Spleen (tissue), 11 donors: ENCODE measurements around the gene MLYCD. TPM values are rescaled to one million over a fixed set of nuclear protein-coding genes. Genes with fewer than 3 reads are reported as not detected.

ENCODE experiments used
- DNase-seq: peaks from one replicate; pipeline ENCODE4 v3.0.0-alpha.2; 2020
- H3K27ac ChIP-seq, 8 donors: fragments of 200-600 bp; sonication (generic) in 7 of 8; 1 replicate in 4 of 8; 2 replicates in 4 of 8; pipeline versions ENCODE4 v1.5.0 to v1.8.0; 2016 to 2021; ENCODE audit warnings: inconsistent platforms in 4 of 8, mild to moderate bottlenecking in 4 of 8, moderate library complexity in 1 of 8
- H3K27me3 ChIP-seq, 7 donors: fragments of 200-600 bp; sonication (generic) in 6 of 7; replicated peaks in 1 of 7; 1 replicate in 4 of 7; 2 replicates in 3 of 7; pipeline versions ENCODE4 v1.5.0 to v1.8.0; 2016 to 2021; ENCODE audit warnings: inconsistent platforms in 3 of 7, mild to moderate bottlenecking in 1 of 7
- H3K36me3 ChIP-seq, 6 donors: fragments of 200-600 bp; sonication (generic) in 5 of 6; 1 replicate in 4 of 6; 2 replicates in 2 of 6; pipeline versions ENCODE4 v1.5.0 to v1.8.0; 2016 to 2021; ENCODE audit warnings: inconsistent platforms in 2 of 6
- H3K4me1 ChIP-seq, 6 donors: fragments of 200-600 bp; sonication (generic) in 5 of 6; 1 replicate in 3 of 6; 2 replicates in 3 of 6; pipeline versions ENCODE4 v1.5.0 to v1.8.0; 2016 to 2021; ENCODE audit warnings: inconsistent platforms in 3 of 6
- H3K4me3 ChIP-seq, 8 donors: fragments of 200-600 bp; sonication (generic) in 7 of 8; 1 replicate in 4 of 8; 2 replicates in 4 of 8; pipeline versions ENCODE4 v1.5.0 to v1.8.0; 2016 to 2021; ENCODE audit warnings: inconsistent platforms in 4 of 8, mild to moderate bottlenecking in 4 of 8, moderate library complexity in 2 of 8
- H3K9me3 ChIP-seq, 8 donors: fragments of 200-600 bp; sonication (generic) in 7 of 8; 1 replicate in 4 of 8; 2 replicates in 4 of 8; pipeline versions ENCODE4 v1.5.0 to v1.8.0; 2016 to 2021; ENCODE audit warnings: inconsistent platforms in 4 of 8
- CTCF ChIP-seq, 11 experiments: fragments of 200-600 bp in 7 of 11; fragments of 450-650 bp in 4 of 11; sonication (generic) in 4 of 11; IDR thresholded peaks in 8 of 11; conservative IDR thresholded peaks in 3 of 11; 1 replicate in 7 of 11; 2 replicates in 4 of 11; pipeline versions ENCODE4 v1.4.0 to v1.8.0; 2016 to 2021; ENCODE audit warnings: antibody characterized with exemption in 11 of 11, inconsistent platforms in 4 of 11, mild to moderate bottlenecking in 1 of 11
- POLR2A ChIP-seq, 3 donors: fragments of 450-650 bp; IDR thresholded peaks; one replicate each; pipeline ENCODE4 v1.5.1; 2017; ENCODE audit warnings: antibody characterized with exemption in 3 of 3, mild to moderate bottlenecking in 1 of 3
- POLR2AphosphoS5 ChIP-seq, 3 donors: sonication (generic); formaldehyde crosslinking; IDR thresholded peaks; one replicate each; pipeline ENCODE4 v1.5.1; 2017; ENCODE audit warnings: antibody characterized with exemption in 3 of 3
- WGBS, 5 donors: extraction: QIAGEN DNeasy Blood & Tissue Kit in 3 of 5; methylation state at CpG; one replicate each; pipeline versions ENCODE4 v1.1.5 to v1.1.7; 2013 to 2018; 5-methylcytosine and 5-hydroxymethylcytosine counted together
- intact Hi-C: fragments of 100-400 bp; cut with DNase I; formaldehyde crosslinking; loops from one replicate; pipeline ENCODE4 v1.15.0; 2023; ENCODE audit warnings: low total_unique reads
- polyA plus RNA-seq, 3 donors: library from polyadenylated mRNA; stranded (reverse); fragments of 200-250 nt; gene quantifications; one replicate each; pipeline ENCODE4 v1.2.1, GENCODE V29; 2013
- total RNA-seq, 7 donors: library from RNA; depleted of rRNA in 3 of 7; stranded (reverse); fragments of >200 nt in 3 of 7; fragmentation: NEBNext Ultra II Directional in 4 of 7; extraction: Animal tissue kit (Norgen Biotek cat#: 25700) in 4 of 7; gene quantifications; one replicate each; pipeline versions ENCODE4 v1.1.0 to v1.2.1, GENCODE V29; 2016 to 2021
- donor health status: healthy with polysubstance abuse.
- donor health status: DM: no; HTN: no; CAD: no; lungs with moderate emphysema.
- donor health status: DM: no; HTN: no; CAD: no.
- donor health status: Bipolar disorder and iron deficiency.
- donor health status: healthy.
- donor health status: DM: no; HTN: no; CAD: no.
- donor health status: DM: yes; HTN: yes; CAD: no.

The MLYCD gene
- total and polyA plus RNA-seq, 10 donors: 2.0 to 14.3 (median 9.9) TPM

- whole genome bisulfite sequencing, 5 donors: 70 to 81% (median 79%) methylated on average over 16 to 17 of the region's 17 CpGs
These were observed 31.1 kb downstream of the MLYCD start for GRCh38 chr16:83929811-83930555.

GRCh38 chr16:83930730-83931500, 32.0 kb downstream of the MLYCD start:
- Histone ChIP-seq H3K27ac (peak overlapping the region in 1 of 8 donors; percentile 44), H3K4me1 (peaks cover 0 to 25% (median 7%) of the 10 kb centered on the region in 6 donors), H3K9me3 (no peaks in the 10 kb centered on the region), H3K4me3 (no peak overlapping the region), H3K36me3 (peaks cover 0 to 11% (median 0%) of the 10 kb centered on the region in 6 donors), H3K27me3 (no peaks in the 10 kb centered on the region)
- 79 to 94% (median 83%) methylated on average over 14 to 22 of the region's 22 CpGs for WGBS, 5 donors
- intact Hi-C loops: no loop called here
- DNase-seq: no peak
- peak in 1 of 3 donors; percentile 29 for TF ChIP-seq POLR2AphosphoS5 (IDR thresholded peaks at IDR 0.05)
- no peak for TF ChIP-seq POLR2A (IDR thresholded peaks at IDR 0.05)

More at GRCh38 chr16:83929811-83930555, 31.1 kb downstream of the MLYCD start:
- Histone ChIP-seq H3K27me3 (no peaks in the 10 kb centered on the region), H3K4me1 (peaks cover 0 to 25% (median 7%) of the 10 kb centered on the region in 6 donors), H3K27ac (peak overlapping the region in 2 of 8 donors; percentile 30 to 44), H3K9me3 (no peaks in the 10 kb centered on the region), H3K4me3 (no peak overlapping the region), H3K36me3 (peaks cover 0 to 17% (median 0%) of the 10 kb centered on the region in 6 donors)
- TF ChIP-seq POLR2A (IDR thresholded peaks at IDR 0.05) (no peak), CTCF (IDR thresholded peaks at IDR 0.05 in 8 of 11, conservative IDR thresholded peaks at IDR 0.05 in 3 of 11) (no peak), POLR2AphosphoS5 (IDR thresholded peaks at IDR 0.05) (no peak)
- no peak for DNase-seq
- intact Hi-C loops: no loop called here

GRCh38 chr16:83931556-83931955, 32.6 kb downstream of the MLYCD start:
- Histone ChIP-seq H3K27me3 (no peaks in the 10 kb centered on the region), H3K4me1 (peaks cover 0 to 21% (median 6%) of the 10 kb centered on the region in 6 donors), H3K9me3 (no peaks in the 10 kb centered on the region), H3K4me3 (no peak overlapping the region), H3K27ac (no peak overlapping the region), H3K36me3 (peaks cover 0 to 11% (median 0%) of the 10 kb centered on the region in 6 donors)
- DNase-seq: no peak
- WGBS, 5 donors: 86 to 96% (median 93%) methylated on average over 15 to 17 of the region's 17 CpGs
- no peak for TF ChIP-seq POLR2AphosphoS5 (IDR thresholded peaks at IDR 0.05)
- intact Hi-C loops: no loop called here

DNA sequence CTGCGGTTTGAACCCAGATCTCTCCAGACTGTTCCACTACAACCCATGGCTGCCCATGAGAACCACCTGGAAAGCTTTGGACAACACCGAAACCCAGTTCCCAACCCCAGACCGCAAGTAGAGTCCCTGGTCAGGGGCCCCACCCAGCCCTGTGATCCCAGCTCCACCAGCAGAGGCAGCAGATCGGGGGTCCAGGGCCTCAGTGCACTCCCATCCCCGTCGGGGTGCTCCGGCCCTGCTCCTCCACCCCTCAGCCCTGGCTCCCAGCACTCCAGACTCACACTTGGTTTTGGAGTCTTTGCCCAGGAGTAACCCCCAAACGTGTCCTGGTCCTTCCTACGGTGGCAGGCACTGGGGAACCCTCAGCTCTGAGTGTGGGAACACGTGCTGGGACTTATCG, 33.4 kb downstream of the MLYCD start:
- Histone ChIP-seq H3K4me1 (peaks cover 0 to 15% (median 1%) of the 10 kb centered on the region in 6 donors), H3K27ac (no peak overlapping the region), H3K27me3 (no peaks in the 10 kb centered on the region), H3K36me3 (peaks cover 0 to 11% (median 0%) of the 10 kb centered on the region in 6 donors), H3K4me3 (no peak overlapping the region), H3K9me3 (no peaks in the 10 kb centered on the region)
- DNase-seq: no peak
- TF ChIP-seq CTCF (IDR thresholded peaks at IDR 0.05 in 8 of 11, conservative IDR thresholded peaks at IDR 0.05 in 3 of 11) (no peak), POLR2AphosphoS5 (IDR thresholded peaks at IDR 0.05) (no peak), POLR2A (IDR thresholded peaks at IDR 0.05) (no peak)
- intact Hi-C loops: no loop called here
- 90 to 95% (median 91%) methylated on average over 7 to 11 of the region's 11 CpGs for WGBS, 5 donors
